PC-3 (cell line): ENCODE data around the gene DHDH. TPM values are rescaled to one million over a fixed set of nuclear protein-coding genes. Genes with fewer than 3 reads are reported as not detected.
"Not testable (repeated sequence)": the region's sequence is repeated elsewhere in the genome, so short reads cannot be mapped to it uniquely, and the experiment has no call there.

ENCODE experiments used
- ATAC-seq: fragments of 200-7000 bp; cut with Tn5 transposase; 2 replicates; pipeline ENCODE4 v1.9.1; 2020; ENCODE audit warnings: mild to moderate bottlenecking, moderate library complexity
- BruUV-seq: library from RNA; stranded (reverse); fragments of 400-500 nt; replicated peaks from 2 replicates; lab custom pipeline; 2021; lab: Mats Ljungman, UMichigan
- CTCF ChIA-PET: fragments of 300-600 bp; sonication (Branson Sonifier 250); formaldehyde crosslinking; loops from one replicate; lab custom pipeline; 2022; ENCODE audit warnings: antibody characterized with exemption; lab: Charles Lee
- POLR2A ChIA-PET: fragments of 300-600 bp; sonication (Branson Sonifier 250); formaldehyde crosslinking; loops from one replicate; lab custom pipeline; 2022; ENCODE audit warnings: antibody characterized with exemption; ENCODE audit not compliant: unreplicated experiment; lab: Charles Lee
- DNase-seq: peaks from one replicate; pipeline ENCODE4 v3.0.0-alpha.2; 2015
- H2AFZ ChIP-seq: fragments of 300-600 bp; sonication (generic); 2 replicates; pipeline ENCODE4 v1.6.0; 2016; ENCODE audit warnings: antibody characterized with exemption, low read length
- H3F3A ChIP-seq: fragments of 300-600 bp; sonication (generic); one replicate; pipeline ENCODE4 v1.6.0; 2017; ENCODE audit warnings: antibody characterized with exemption, low read length, control low read depth, mild to moderate bottlenecking; ENCODE audit not compliant: unreplicated experiment
- H3K27ac ChIP-seq: fragments of 300-600 bp; sonication (generic); 2 replicates; pipeline ENCODE4 v1.5.1; 2016; ENCODE audit warnings: mild to moderate bottlenecking, low read length
- H3K27me3 ChIP-seq: fragments of 300-600 bp; sonication (generic); 2 replicates; pipeline ENCODE4 v1.6.1; 2016; ENCODE audit warnings: low read length, mixed read lengths
- H3K36me3 ChIP-seq: fragments of 300-600 bp; sonication (generic); 2 replicates; pipeline ENCODE4 v1.6.1; 2016; ENCODE audit warnings: low read depth, mixed run types, low read length, mixed read lengths
- H3K4me1 ChIP-seq: fragments of 300-600 bp; sonication (generic); 2 replicates; pipeline ENCODE4 v1.5.1; 2016; ENCODE audit warnings: low read length; ENCODE audit not compliant: insufficient read depth
- H3K4me2 ChIP-seq: fragments of 300-600 bp; sonication (generic); 2 replicates; pipeline ENCODE4 v1.6.0; 2016; ENCODE audit warnings: low read length
- H3K4me3 ChIP-seq: fragments of 300-600 bp; sonication (generic); 2 replicates; pipeline ENCODE4 v1.5.1; 2016; ENCODE audit warnings: mild to moderate bottlenecking, low read length, mixed read lengths
- H3K79me2 ChIP-seq: fragments of 300-600 bp; sonication (generic); 2 replicates; pipeline ENCODE4 v1.6.1; 2017; ENCODE audit warnings: low read length, mixed read lengths
- H3K9ac ChIP-seq: fragments of 300-600 bp; sonication (generic); 2 replicates; pipeline ENCODE4 v1.6.0; 2016; ENCODE audit warnings: mild to moderate bottlenecking, low read length
- H3K9me2 ChIP-seq: fragments of 300-600 bp; sonication (generic); replicated peaks from 2 replicates; pipeline ENCODE4 v1.6.1; 2016; ENCODE audit warnings: mixed run types, low read length, mixed read lengths
- H3K9me3 ChIP-seq: fragments of 300-600 bp; sonication (generic); 2 replicates; pipeline ENCODE4 v1.6.1; 2016; ENCODE audit warnings: low read length, mixed read lengths
- H4K20me1 ChIP-seq: fragments of 300-600 bp; sonication (generic); 2 replicates; pipeline ENCODE4 v1.6.1; 2016; ENCODE audit warnings: low read length, mixed read lengths
- CTCF ChIP-seq: fragments of 300-600 bp; sonication (generic); conservative IDR thresholded peaks from 2 replicates; pipeline ENCODE4 v1.5.1; 2017; ENCODE audit warnings: antibody characterized with exemption, low read depth, mild to moderate bottlenecking, low read length
- EZH2 ChIP-seq: fragments of 300-600 bp; sonication (generic); IDR thresholded peaks from one replicate; pipeline ENCODE4 v1.6.1; 2017; ENCODE audit warnings: antibody characterized with exemption, mild to moderate bottlenecking, low read length; ENCODE audit not compliant: unreplicated experiment
- EZH2phosphoT487 ChIP-seq: fragments of 300-600 bp; sonication (generic); IDR thresholded peaks from 2 replicates; pipeline ENCODE4 v1.6.1; 2018; ENCODE audit warnings: mild to moderate bottlenecking, antibody characterized with exemption, low read length, borderline replicate concordance
- intact Hi-C: fragments of 100-400 bp; cut with micrococcal nuclease; formaldehyde crosslinking; loops from 2 replicates; pipeline ENCODE4 v1.9.0; 2023
- total RNA-seq: library from RNA; depleted of rRNA; stranded (reverse); fragments of >200 nt; gene quantifications from 2 replicates; pipeline ENCODE4 v1.2.3, GENCODE V29; 2014

The DHDH gene
- total RNA-seq, 1 experiment from 2014 or later, result 1.8 TPM

DNA sequence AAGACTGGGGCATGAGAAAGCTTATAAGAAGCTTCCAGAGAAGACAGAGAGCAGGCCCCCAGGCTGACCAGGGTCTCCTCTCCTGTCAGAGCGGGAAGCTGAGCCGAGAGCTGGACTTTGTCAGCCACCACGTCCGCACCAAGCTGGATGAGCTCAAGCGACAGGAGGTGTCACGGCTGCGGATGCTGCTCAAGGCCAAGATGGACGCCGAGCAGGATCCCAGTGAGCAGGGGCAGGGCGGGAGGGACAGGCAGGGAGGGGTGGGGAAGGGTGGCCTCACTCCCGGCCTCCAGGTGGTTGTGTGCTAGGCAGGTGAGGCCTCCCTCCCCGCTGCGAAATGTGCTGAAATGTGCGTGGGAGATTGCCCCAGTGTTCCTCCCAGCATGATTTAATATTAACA lies 27.8 kb upstream of the DHDH start:
- no peak for ATAC-seq
- H3K4me1 ChIP-seq, result peaks cover 5% of the 10 kb centered on the region; the same call in 1 of the 2 replicates

DNA sequence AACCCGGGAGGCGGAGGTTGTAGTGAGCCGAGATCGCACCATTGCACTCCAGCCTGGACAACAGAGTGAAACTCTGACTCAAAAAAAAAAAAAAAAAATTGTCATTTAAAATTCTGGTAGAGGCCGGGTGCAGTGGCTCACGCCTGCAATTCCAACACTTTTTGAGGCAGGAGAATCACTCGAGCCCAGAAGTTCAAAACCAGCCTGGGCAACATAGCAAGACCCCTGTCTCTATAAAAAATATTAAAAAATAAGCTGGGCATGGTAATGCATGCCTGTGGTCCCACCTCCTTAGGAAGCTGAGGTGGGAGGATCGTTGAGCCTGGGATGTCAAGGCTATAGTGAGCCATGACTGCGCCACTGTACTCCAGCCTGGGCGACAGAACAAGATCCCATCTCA lies 27.2 kb upstream of the DHDH start:
- no TSS peak for BruUV-seq
- DNase-seq (no peak), ATAC-seq (no peak)
- no peak overlapping the region for H3K4me3 ChIP-seq
- no peaks in the 10 kb centered on the region for H3K9me2 ChIP-seq
- no peak for TF ChIP-seq CTCF
- TF ChIP-seq EZH2, result no peak
- TF ChIP-seq EZH2phosphoT487, result no peak
- no peaks in the 10 kb centered on the region for H3K27me3 ChIP-seq
- intact Hi-C loops, result no loop called here
- POLR2A ChIA-PET, result no interaction called here
- no peak overlapping the region for H2AFZ ChIP-seq
- H3K4me1 ChIP-seq, result no peaks in the 10 kb centered on the region
- no peaks in the 10 kb centered on the region for H3K9me3 ChIP-seq
- H3K79me2 ChIP-seq, result peaks cover 6% of the 10 kb centered on the region
- no peak overlapping the region for H3K9ac ChIP-seq
- H4K20me1 ChIP-seq, result no peaks in the 10 kb centered on the region
- CTCF ChIA-PET, result no interaction called here
- no peaks in the 10 kb centered on the region for H3F3A ChIP-seq
- H3K36me3 ChIP-seq, result no peaks in the 10 kb centered on the region
- no peak overlapping the region for H3K4me2 ChIP-seq
- no peak overlapping the region for H3K27ac ChIP-seq

More for the DNA sequence above, 27.8 kb upstream of the DHDH start:
- H3K9ac ChIP-seq, result no peak overlapping the region
- H3K4me2 ChIP-seq, result no peak overlapping the region
- ChIA-PET POLR2A (no interaction called here), CTCF (no interaction called here)
- BruUV-seq, result no TSS peak
- H3K79me2 ChIP-seq, result peaks cover 13% of the 10 kb centered on the region
- no peak overlapping the region for H2AFZ ChIP-seq
- no peaks in the 10 kb centered on the region for H3K36me3 ChIP-seq
- no peaks in the 10 kb centered on the region for H3F3A ChIP-seq
- no peaks in the 10 kb centered on the region for H3K27me3 ChIP-seq
- no peak for DNase-seq
- TF ChIP-seq EZH2, result no peak
- no peak for TF ChIP-seq CTCF
- TF ChIP-seq EZH2phosphoT487, result no peak
- H3K9me3 ChIP-seq, result no peaks in the 10 kb centered on the region
- no peak overlapping the region for H3K4me3 ChIP-seq
- no peaks in the 10 kb centered on the region for H3K9me2 ChIP-seq
- intact Hi-C loops, result no loop called here
- H3K27ac ChIP-seq, result no peak overlapping the region
- H4K20me1 ChIP-seq, result no peaks in the 10 kb centered on the region

- Histone ChIP-seq H3K27me3 (no peaks in the 10 kb centered on the region), H3F3A (no peaks in the 10 kb centered on the region), H3K36me3 (no peaks in the 10 kb centered on the region), H3K27ac (no peak overlapping the region), H3K4me2 (no peak overlapping the region), H3K9me2 (no peaks in the 10 kb centered on the region), H3K9ac (no peak overlapping the region), H3K79me2 (no peaks in the 10 kb centered on the region), H3K9me3 (no peaks in the 10 kb centered on the region), H3K4me3 (no peak overlapping the region), H4K20me1 (no peaks in the 10 kb centered on the region), H2AFZ (no peak overlapping the region), H3K4me1 (no peaks in the 10 kb centered on the region)
- DNase-seq (no peak), ATAC-seq (no peak)
- intact Hi-C loops, result no loop called here
- TF ChIP-seq EZH2phosphoT487, result no peak
- TF ChIP-seq CTCF, result no peak
- no peak for TF ChIP-seq EZH2
- BruUV-seq, result no TSS peak
- POLR2A ChIA-PET, result no interaction called here
- CTCF ChIA-PET, result no interaction called here
These were observed 25.8 kb upstream of the DHDH start for GRCh38 chr19:48907671-48908070.

DNA sequence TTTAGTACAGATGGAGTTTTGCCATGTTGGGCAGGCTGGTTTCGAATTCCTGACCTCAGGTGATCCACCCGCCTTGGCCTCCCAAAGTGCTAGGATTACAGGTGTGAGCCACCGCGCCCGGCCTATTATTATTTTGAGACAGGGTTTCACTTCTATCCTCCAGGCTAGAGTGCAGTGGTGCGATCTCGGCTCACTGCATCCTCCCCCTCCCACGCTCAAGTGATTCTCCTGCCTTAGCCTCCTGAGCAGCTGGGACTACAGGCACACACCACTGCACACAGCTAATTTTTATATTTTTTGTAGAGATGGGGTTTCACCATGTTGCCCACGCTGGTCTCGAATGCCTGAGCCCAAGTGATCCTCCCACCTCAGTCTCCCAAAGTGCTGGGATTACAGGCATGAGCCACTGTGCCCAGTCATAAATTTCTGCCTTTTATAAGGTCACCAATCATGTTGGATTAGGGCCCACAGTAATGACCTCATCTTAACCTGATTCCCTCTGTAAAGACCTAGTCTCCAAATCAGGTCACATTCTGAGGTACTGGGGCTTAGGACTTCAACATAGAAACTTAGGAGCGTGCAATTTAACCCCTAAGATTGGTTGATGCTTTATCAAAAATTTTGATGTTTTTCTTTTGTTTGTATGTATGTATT lies 23.9 kb upstream of the DHDH start:
- H2AFZ ChIP-seq, H3K9me2 ChIP-seq, POLR2A ChIA-PET, H3K4me1 ChIP-seq, H3K9ac ChIP-seq, BruUV-seq, H3K36me3 ChIP-seq, H3F3A ChIP-seq, H3K27me3 ChIP-seq, H3K27ac ChIP-seq, H3K9me3 ChIP-seq, DNase-seq, H3K4me3 ChIP-seq, H3K79me2 ChIP-seq, H4K20me1 ChIP-seq, ATAC-seq, CTCF ChIA-PET, H3K4me2 ChIP-seq, intact Hi-C loops: not testable (repeated sequence)
